Mesenchymal stem cell (in vitro differentiated cells and primary cell): ENCODE data around the gene PNMA8C.

ENCODE experiments used
- DNase-seq: peaks from one replicate; pipeline ENCODE4 v3.0.0-alpha.2; 2013
- H2AFZ ChIP-seq: one replicate; pipeline ENCODE4 v1.6.1; 2013; ENCODE audit warnings: low read depth, mild to moderate bottlenecking, control low read depth, inconsistent platforms, low read length, moderate library complexity
- H2AK5ac ChIP-seq: 2 replicates; pipeline ENCODE4 v1.6.1; 2013; ENCODE audit warnings: low read length, moderate library complexity, mild to moderate bottlenecking, inconsistent platforms; ENCODE audit not compliant: severe bottlenecking
- H2BK120ac ChIP-seq: one replicate; pipeline ENCODE4 v1.6.1; 2013; ENCODE audit warnings: low read depth, mild to moderate bottlenecking, inconsistent platforms, low read length, moderate library complexity
- H2BK12ac ChIP-seq, 2 experiments: one replicate each; pipeline ENCODE4 v1.6.1; 2013; ENCODE audit warnings: inconsistent platforms in 2 of 2, low read length in 2 of 2, mild to moderate bottlenecking in 2 of 2, moderate library complexity in 2 of 2, control low read depth in 1 of 2
- H2BK15ac ChIP-seq: one replicate; pipeline ENCODE4 v1.6.1; 2013; ENCODE audit warnings: mild to moderate bottlenecking, low read depth, inconsistent platforms; ENCODE audit not compliant: poor library complexity, severe bottlenecking
- H2BK5ac ChIP-seq: 2 replicates; pipeline ENCODE4 v1.6.1; 2013; ENCODE audit warnings: low read depth, mild to moderate bottlenecking, low read length, control low read depth, inconsistent platforms; ENCODE audit not compliant: poor library complexity, severe bottlenecking
- H3K14ac ChIP-seq, 2 experiments: one replicate each; pipeline ENCODE4 v1.6.1; 2013; ENCODE audit warnings: inconsistent platforms in 2 of 2, low read length in 2 of 2, control low read depth in 1 of 2, mild to moderate bottlenecking in 1 of 2, moderate library complexity in 1 of 2
- H3K18ac ChIP-seq, 2 experiments: one replicate each; pipeline ENCODE4 v1.6.1; 2013; ENCODE audit warnings: inconsistent platforms in 2 of 2, low read length in 2 of 2, control low read depth in 1 of 2, low read depth in 1 of 2, mild to moderate bottlenecking in 1 of 2
- H3K23ac ChIP-seq, 2 experiments: one replicate each; pipeline ENCODE4 v1.6.1; 2013; ENCODE audit warnings: inconsistent platforms in 2 of 2, low read length in 2 of 2, mild to moderate bottlenecking in 2 of 2, moderate library complexity in 2 of 2, control low read depth in 1 of 2
- H3K27ac ChIP-seq: 2 replicates; pipeline ENCODE4 v1.5.1; 2013; ENCODE audit warnings: mild to moderate bottlenecking, moderate library complexity, low read length, control low read depth, inconsistent platforms; ENCODE audit not compliant: poor library complexity, severe bottlenecking
- H3K27me3 ChIP-seq, 2 experiments: 2 replicates each; pipeline versions ENCODE4 v1.6.1 to v1.7.0; 2013; ENCODE audit warnings: low read length in 2 of 2, mild to moderate bottlenecking in 2 of 2, moderate library complexity in 2 of 2, control low read depth in 1 of 2, inconsistent platforms in 1 of 2; ENCODE audit not compliant: control insufficient read depth in 1 of 2, insufficient read depth in 1 of 2
- H3K36me3 ChIP-seq, 2 experiments: 2 replicates each; pipeline versions ENCODE4 v1.6.1 to v1.7.0; 2013; ENCODE audit warnings: low read length in 2 of 2, control low read depth in 1 of 2, inconsistent platforms in 1 of 2, low read depth in 1 of 2, mild to moderate bottlenecking in 1 of 2; ENCODE audit not compliant: insufficient read depth in 2 of 2, control insufficient read depth in 1 of 2
- H3K4ac ChIP-seq, 2 experiments: one replicate each; pipeline ENCODE4 v1.6.1; 2013; ENCODE audit warnings: inconsistent platforms in 2 of 2, low read length in 2 of 2, mild to moderate bottlenecking in 2 of 2, moderate library complexity in 2 of 2, control low read depth in 1 of 2, low read depth in 1 of 2
- H3K4me1 ChIP-seq: 2 replicates; pipeline ENCODE4 v1.6.1; 2013; ENCODE audit warnings: low read depth, low read length, control low read depth; ENCODE audit not compliant: control insufficient read depth, insufficient read depth
- H3K4me2 ChIP-seq: 2 replicates; pipeline ENCODE4 v1.6.1; 2013; ENCODE audit warnings: low read length, mild to moderate bottlenecking, inconsistent platforms; ENCODE audit not compliant: poor library complexity, severe bottlenecking
- H3K4me3 ChIP-seq, 2 experiments: 2 replicates each; pipeline versions ENCODE4 v1.5.1 to v1.7.0; 2013; ENCODE audit warnings: low read length in 2 of 2, mild to moderate bottlenecking in 2 of 2, control low read depth in 1 of 2, low read depth in 1 of 2; ENCODE audit not compliant: insufficient read depth in 1 of 2
- H3K79me1 ChIP-seq: replicated peaks from 2 replicates; pipeline ENCODE4 v1.6.1; 2013; ENCODE audit warnings: mild to moderate bottlenecking, control low read depth, low read length, inconsistent platforms; ENCODE audit not compliant: poor library complexity, severe bottlenecking
- H3K9ac ChIP-seq: 2 replicates; pipeline ENCODE4 v1.7.0; 2013; ENCODE audit warnings: mild to moderate bottlenecking, low read length, moderate library complexity
- H3K9me3 ChIP-seq: 2 replicates; pipeline ENCODE4 v1.7.0; 2013; ENCODE audit warnings: mild to moderate bottlenecking, low read length; ENCODE audit not compliant: control insufficient read depth
- H4K8ac ChIP-seq: one replicate; pipeline ENCODE4 v1.6.1; 2013; ENCODE audit warnings: inconsistent platforms, mild to moderate bottlenecking, low read length, moderate library complexity
- H4K91ac ChIP-seq: one replicate; pipeline ENCODE4 v1.6.1; 2013; ENCODE audit warnings: mild to moderate bottlenecking, low read length, inconsistent platforms
- WGBS: methylation state at CpG from one replicate; pipeline ENCODE4 v1.1.7; 2013; ENCODE audit warnings: mixed read lengths; 5-methylcytosine and 5-hydroxymethylcytosine counted together

PNMA8C gene

GRCh38 chr19:46466536-46467196, 37.9 kb upstream of the PNMA8C start:
- H3K27ac ChIP-seq = peak overlapping the region; percentile 38
- peaks cover 0 to 24% of the 10 kb centered on the region in 2 experiments for H3K36me3 ChIP-seq
- no peak overlapping the region for H3K4me2 ChIP-seq
- no peak overlapping the region for H2BK5ac ChIP-seq
- no peak overlapping the region for H3K14ac ChIP-seq
- peak overlapping the region; percentile 74 for H3K9ac ChIP-seq
- peaks cover 17% of the 10 kb centered on the region for H3K79me1 ChIP-seq
- peak overlapping the region in 1 of 2 experiments; percentile 59 for H3K4me3 ChIP-seq
- WGBS = 80% methylated on average over 15 of the region's 15 CpGs
- H2AFZ ChIP-seq = no peak overlapping the region
- no peak overlapping the region for H2BK12ac ChIP-seq
- no peak overlapping the region for H4K91ac ChIP-seq
- no peak overlapping the region for H3K23ac ChIP-seq
- no peaks in the 10 kb centered on the region for H3K9me3 ChIP-seq
- peaks cover 20% of the 10 kb centered on the region for H3K4me1 ChIP-seq
- H2AK5ac ChIP-seq = no peak overlapping the region
- DNase-seq = peak; percentile 56
- H2BK15ac ChIP-seq = no peak overlapping the region
- no peak overlapping the region for H2BK120ac ChIP-seq
- H3K4ac ChIP-seq = no peak overlapping the region
- H4K8ac ChIP-seq = no peak overlapping the region
- no peaks in the 10 kb centered on the region for H3K27me3 ChIP-seq
- H3K18ac ChIP-seq = no peak overlapping the region

GRCh38 chr19:46463516-46463915, 34.8 kb upstream of the PNMA8C start:
- H3K23ac ChIP-seq = no peak overlapping the region
- H3K79me1 ChIP-seq = no peaks in the 10 kb centered on the region
- H3K4ac ChIP-seq = no peak overlapping the region
- H3K4me2 ChIP-seq = no peak overlapping the region
- no peak overlapping the region for H4K91ac ChIP-seq
- peaks cover 2% of the 10 kb centered on the region for H3K4me1 ChIP-seq
- H3K36me3 ChIP-seq = peaks cover 0 to 15% of the 10 kb centered on the region in 2 experiments
- H3K14ac ChIP-seq = no peak overlapping the region
- H2AFZ ChIP-seq = no peak overlapping the region
- no peak overlapping the region for H2BK12ac ChIP-seq
- H3K27ac ChIP-seq = no peak overlapping the region
- H2BK5ac ChIP-seq = no peak overlapping the region
- no CpG with 5 or more reads among the region's 7 CpGs for WGBS
- no peak overlapping the region for H2AK5ac ChIP-seq
- no peak for DNase-seq
- no peak overlapping the region for H3K9ac ChIP-seq
- H4K8ac ChIP-seq = no peak overlapping the region
- no peaks in the 10 kb centered on the region for H3K27me3 ChIP-seq
- H3K18ac ChIP-seq = no peak overlapping the region
- H3K4me3 ChIP-seq = no peak overlapping the region
- no peak overlapping the region for H2BK120ac ChIP-seq
- H2BK15ac ChIP-seq = no peak overlapping the region
- no peaks in the 10 kb centered on the region for H3K9me3 ChIP-seq

- no peaks in the 10 kb centered on the region for H3K9me3 ChIP-seq
- no peak overlapping the region for H3K23ac ChIP-seq
- H3K4me2 ChIP-seq = no peak overlapping the region
- H3K79me1 ChIP-seq = no peaks in the 10 kb centered on the region
- H2AK5ac ChIP-seq = no peak overlapping the region
- H3K14ac ChIP-seq = no peak overlapping the region
- no peak overlapping the region for H2BK120ac ChIP-seq
- no peak overlapping the region for H3K4me3 ChIP-seq
- no peaks in the 10 kb centered on the region for H3K27me3 ChIP-seq
- H3K9ac ChIP-seq = no peak overlapping the region
- H3K4me1 ChIP-seq = no peaks in the 10 kb centered on the region
- no peak overlapping the region for H3K4ac ChIP-seq
- 100% methylated on average over 2 of the region's 2 CpGs for WGBS
- no peak overlapping the region for H2BK5ac ChIP-seq
- no peak overlapping the region for H3K27ac ChIP-seq
- H2BK15ac ChIP-seq = no peak overlapping the region
- H3K18ac ChIP-seq = no peak overlapping the region
- peaks cover 0 to 2% of the 10 kb centered on the region in 2 experiments for H3K36me3 ChIP-seq
- no peak overlapping the region for H4K8ac ChIP-seq
- no peak overlapping the region for H4K91ac ChIP-seq
- no peak overlapping the region for H2BK12ac ChIP-seq
- H2AFZ ChIP-seq = no peak overlapping the region
- no peak for DNase-seq
These were observed 32.8 kb upstream of the PNMA8C start for GRCh38 chr19:46461537-46461936.

GRCh38 chr19:46460981-46461380, 32.2 kb upstream of the PNMA8C start:
- H3K9ac ChIP-seq = no peak overlapping the region
- peaks cover 0 to 2% of the 10 kb centered on the region in 2 experiments for H3K36me3 ChIP-seq
- H2AK5ac ChIP-seq = no peak overlapping the region
- no peak overlapping the region for H3K27ac ChIP-seq
- no peak overlapping the region for H4K91ac ChIP-seq
- no peak overlapping the region for H3K4me3 ChIP-seq
- H3K23ac ChIP-seq = no peak overlapping the region
- H3K4ac ChIP-seq = no peak overlapping the region
- no peak overlapping the region for H3K18ac ChIP-seq
- H3K9me3 ChIP-seq = no peaks in the 10 kb centered on the region
- H2BK15ac ChIP-seq = no peak overlapping the region
- H2BK12ac ChIP-seq = no peak overlapping the region
- DNase-seq = no peak
- H4K8ac ChIP-seq = no peak overlapping the region
- no peak overlapping the region for H2BK5ac ChIP-seq
- no peak overlapping the region for H2BK120ac ChIP-seq
- no peaks in the 10 kb centered on the region for H3K27me3 ChIP-seq
- no peak overlapping the region for H3K14ac ChIP-seq
- no peak overlapping the region for H2AFZ ChIP-seq
- H3K4me2 ChIP-seq = no peak overlapping the region
- 100% methylated on average over 1 of the region's 1 CpG for WGBS
- H3K4me1 ChIP-seq = no peaks in the 10 kb centered on the region
- no peaks in the 10 kb centered on the region for H3K79me1 ChIP-seq
